Myocyte (in vitro differentiated cells): ENCODE results near the gene STAB1. TPM values are rescaled to one million over a fixed set of nuclear protein-coding genes. Genes with fewer than 3 reads are reported as not detected.

Experiments used
- DNase-seq: peaks from one replicate; pipeline ENCODE4 v3.0.0-alpha.2; 2012; ENCODE audit warnings: low read depth
- total RNA-seq: library from RNA; depleted of rRNA; stranded (reverse); fragments of >200 nt; gene quantifications from 2 replicates; pipeline ENCODE4 v1.2.3, GENCODE V29; 2014

The STAB1 gene
- total RNA-seq, 1 donor from 2014 or later: 0.59 TPM

- DNase-seq: no peak
Measured at GRCh38 chr3:52458031-52458760, 36.9 kb upstream of the STAB1 start.

GRCh38 chr3:52458770-52459545 is 36.2 kb upstream of the STAB1 start:
- no peak for DNase-seq

GRCh38 chr3:52461874-52462273 is 33.3 kb upstream of the STAB1 start:
- no peak for DNase-seq

DNA sequence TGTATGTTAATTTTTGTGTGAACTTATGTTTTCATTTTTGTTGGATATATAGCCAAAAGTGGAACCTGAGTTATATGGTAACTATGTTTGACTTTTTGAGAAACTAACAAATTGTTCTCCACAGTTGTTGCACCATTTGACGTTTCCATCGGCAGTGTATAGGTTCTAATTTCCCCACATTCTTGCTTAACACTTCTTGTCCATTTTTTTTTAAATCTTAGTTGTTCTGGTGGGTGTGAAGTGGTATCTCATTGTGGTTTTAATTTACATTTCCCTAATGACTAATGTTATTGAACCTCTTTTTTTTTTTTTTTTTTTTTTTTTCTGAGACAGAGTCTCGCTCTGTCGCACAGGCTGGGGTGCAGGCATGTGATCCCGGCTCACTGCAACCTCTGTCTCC is 31.7 kb upstream of the STAB1 start:
- no peak for DNase-seq

- DNase-seq: peak; percentile 55
Measured at GRCh38 chr3:52468336-52468735, 26.8 kb upstream of the STAB1 start.

GRCh38 chr3:52469001-52469400 is 26.1 kb upstream of the STAB1 start:
- DNase-seq: no peak

- DNase-seq: no peak
Measured at GRCh38 chr3:52470920-52471319, 24.2 kb upstream of the STAB1 start.

DNA sequence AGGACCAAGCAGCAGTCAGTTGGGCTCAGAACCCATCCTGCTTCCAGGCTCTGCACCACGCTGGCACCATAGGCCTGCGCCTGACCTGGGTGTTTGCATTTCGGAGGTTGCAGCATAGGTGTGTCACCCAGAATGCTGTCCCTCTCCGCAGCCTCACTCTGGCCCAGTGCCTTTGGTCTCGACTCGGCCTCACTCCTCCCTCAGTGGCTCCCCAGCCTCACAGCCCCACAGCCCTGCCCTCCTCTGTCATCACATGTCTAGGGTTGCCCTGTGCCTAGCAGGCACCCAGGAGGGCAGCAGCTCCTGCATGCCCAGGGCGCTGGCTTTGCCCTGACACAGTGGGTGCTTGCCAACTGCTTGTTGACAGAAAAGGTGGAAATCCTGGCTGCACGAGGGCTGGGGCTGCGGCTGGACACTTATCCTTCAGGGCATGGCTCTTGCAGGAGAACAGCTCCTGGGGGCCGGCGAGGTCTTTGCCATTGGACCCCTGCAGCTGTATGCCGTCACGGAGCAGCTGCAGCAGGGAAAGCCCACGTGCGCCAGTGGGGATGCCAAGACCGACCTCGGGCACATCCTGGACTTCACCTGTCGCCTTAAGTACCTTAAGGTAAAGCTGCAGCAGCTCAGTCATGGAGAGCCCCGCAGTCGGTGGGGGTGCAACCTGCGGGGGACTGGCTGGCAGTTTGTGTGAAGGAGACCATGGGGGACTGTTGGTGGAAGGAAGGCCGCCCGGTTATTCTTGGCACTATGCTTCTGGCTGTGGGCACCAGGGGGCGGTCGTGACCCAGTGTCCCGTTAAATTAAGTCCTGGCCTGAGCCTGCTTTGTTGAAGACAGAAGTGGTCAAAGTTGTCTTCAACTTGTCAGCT is 23.5 kb upstream of the STAB1 start:
- DNase-seq: peak; percentile 84

DNA sequence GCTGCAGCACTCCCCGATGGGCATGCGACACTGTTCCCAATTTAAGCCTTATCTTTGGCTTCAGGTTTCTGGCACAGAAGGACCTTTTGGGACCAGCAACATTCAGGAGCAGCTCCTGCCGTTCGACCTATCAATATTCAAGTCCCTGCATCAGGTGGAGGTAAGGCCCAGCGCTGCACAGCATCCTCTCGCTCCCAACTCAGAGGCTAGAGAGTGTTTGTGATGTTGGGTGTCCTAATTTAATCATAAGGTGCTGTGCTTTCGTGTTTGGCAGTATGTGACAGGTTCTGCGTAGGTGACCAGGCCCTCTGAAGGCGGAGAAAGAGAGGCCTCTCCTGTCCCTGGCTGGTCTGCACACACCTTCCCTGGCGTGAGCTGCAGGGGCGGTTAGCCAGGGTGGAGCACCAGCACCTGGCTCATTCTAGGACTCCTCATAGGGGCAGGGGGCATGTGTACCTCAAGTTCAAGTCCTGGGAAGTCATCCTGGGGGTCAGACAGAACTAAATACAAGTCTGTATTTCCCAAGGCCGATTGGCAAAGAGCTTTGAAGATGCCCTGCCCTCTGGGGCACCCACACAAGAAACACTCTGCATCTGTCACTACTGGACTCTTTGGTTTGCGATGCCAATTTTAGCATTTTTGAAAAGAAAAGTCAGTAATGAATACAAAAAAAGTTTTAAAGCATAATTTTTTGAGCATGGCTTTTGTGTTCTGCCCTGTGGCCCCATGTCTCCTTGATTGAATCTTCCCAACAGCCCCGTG is 22.7 kb upstream of the STAB1 start:
- DNase-seq: no peak

- peak; percentile 76 for DNase-seq
Measured at GRCh38 chr3:52473026-52473425, 22.1 kb upstream of the STAB1 start.

DNA sequence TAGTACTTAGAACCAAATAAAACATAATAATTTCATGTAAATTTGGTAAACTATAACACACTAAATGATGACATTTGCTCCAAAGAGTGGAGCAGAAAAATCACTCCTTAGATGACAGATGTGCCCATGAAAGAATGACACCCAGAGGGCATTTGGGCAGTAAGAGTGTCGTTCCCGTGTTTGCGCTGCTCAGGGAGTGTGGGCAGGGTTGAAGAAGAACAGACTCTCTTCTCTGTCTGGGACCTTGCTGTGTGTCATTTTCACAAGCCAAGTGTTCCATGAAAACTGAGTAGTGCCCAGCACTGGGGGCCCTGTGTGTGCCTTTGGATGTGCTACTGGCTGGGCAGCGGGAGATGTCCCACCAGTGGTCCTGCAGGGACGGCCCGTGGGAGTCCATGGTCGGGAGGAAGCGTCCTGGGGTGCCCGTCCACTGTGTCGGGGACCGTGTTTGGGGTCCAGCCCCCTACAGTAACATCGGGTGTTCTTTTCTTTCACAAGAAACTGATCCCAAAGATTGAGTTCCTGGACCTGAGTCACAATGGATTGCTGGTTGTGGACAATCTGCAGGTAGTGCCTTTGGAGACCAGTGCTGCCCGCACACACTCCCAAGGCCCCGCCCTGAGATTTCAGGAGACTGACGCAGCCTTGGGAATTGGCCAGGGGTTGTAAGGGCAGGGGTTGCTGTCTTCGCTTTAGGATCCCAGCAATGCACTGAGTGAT is 17.9 kb upstream of the STAB1 start:
- DNase-seq: no peak

DNA sequence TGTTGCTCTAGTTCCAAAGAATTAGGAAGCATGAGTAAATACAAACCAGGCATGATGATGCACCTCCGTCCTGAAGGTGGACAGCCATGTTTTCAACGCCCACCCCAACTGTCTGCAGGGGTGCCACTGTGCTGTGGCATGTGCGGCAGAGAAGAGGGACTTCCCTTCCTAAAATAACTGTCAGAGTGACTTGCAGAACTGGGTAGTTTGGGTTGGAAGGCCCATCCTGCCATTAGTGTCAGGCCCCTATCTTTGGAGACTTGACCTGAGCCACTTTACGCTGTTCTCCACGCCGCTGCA is 17.4 kb upstream of the STAB1 start:
- DNase-seq: no peak

- no peak for DNase-seq
Measured at GRCh38 chr3:52479037-52479876, 15.9 kb upstream of the STAB1 start.

DNA sequence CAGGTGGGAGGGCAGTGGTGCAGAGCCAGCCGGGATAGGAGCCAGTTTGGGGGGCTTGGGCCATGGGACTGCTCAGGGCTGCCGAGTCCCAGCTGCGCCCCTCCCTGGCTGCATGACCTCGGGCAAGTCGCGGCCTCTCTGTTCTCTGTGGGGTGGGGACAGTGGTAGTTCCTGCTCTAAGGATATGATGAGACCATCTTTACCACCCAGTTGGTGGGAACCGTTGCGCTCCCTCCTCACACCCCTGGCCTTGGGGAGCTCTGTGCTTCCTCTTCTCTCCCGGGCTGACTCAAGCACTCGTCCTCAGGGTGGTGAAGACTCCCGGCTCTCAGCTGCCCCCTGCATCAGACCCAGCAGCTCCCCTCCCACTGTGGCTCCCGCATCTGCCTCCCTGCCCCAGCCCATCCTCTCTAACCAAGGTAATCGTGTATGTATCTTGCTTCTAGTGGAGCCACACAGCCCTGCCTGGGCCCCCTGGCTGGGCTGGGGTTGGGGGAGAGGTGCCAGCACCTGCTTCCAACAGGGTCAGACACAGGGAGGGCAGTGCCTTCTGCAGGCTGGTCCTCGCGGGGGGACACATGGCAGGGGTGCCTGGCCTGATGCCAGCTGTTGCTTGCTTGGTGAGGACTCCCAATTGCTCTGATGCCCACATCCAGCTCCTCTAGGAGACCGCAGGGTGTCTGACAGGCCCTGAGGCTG is 15.1 kb upstream of the STAB1 start:
- DNase-seq: no peak

DNA sequence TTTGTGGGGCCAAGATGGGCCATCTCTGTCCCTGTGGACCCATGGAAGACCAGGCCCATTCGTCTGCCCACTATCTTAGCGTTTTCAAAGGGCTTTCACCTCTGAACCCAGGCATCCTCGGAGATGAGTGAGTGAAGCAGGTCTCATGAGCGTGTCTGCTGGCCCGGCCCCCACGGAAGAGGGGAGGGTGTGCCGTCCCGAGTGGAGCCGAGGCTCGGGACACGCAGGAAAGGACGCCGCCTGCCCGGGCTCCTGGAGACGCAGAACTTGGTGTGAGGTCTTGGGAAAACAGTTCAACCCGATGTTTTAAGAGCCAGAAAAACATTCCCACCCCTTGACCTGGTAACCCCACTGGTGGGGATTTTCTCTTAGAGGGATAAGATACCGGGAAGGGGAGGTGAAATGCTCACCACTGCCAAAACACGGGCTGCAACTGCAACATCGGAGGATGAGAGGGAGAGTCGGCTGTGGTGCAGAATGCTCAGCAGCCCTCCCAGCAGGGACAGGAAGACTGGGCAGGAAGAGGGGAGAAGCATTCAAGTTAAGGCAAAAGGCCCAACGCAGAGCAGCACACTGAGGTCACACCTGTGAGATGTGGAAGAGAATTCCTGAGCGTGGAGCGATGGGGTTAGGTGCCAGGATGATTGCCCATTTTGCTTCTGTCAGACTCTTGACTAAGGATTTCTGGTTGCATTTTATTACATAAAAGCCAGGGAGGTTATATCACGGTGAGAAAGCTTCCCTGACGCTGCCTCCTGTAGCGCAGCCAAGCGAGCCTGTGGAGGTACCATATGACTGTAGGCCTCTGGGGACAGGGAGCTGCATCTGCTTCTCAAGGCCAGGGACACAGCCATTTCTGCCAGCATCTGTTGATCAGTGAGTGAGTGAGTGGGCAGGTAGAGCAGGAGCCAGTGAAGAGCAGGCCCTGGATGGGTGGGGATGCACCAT is 14.1 kb upstream of the STAB1 start:
- DNase-seq: no peak

DNA sequence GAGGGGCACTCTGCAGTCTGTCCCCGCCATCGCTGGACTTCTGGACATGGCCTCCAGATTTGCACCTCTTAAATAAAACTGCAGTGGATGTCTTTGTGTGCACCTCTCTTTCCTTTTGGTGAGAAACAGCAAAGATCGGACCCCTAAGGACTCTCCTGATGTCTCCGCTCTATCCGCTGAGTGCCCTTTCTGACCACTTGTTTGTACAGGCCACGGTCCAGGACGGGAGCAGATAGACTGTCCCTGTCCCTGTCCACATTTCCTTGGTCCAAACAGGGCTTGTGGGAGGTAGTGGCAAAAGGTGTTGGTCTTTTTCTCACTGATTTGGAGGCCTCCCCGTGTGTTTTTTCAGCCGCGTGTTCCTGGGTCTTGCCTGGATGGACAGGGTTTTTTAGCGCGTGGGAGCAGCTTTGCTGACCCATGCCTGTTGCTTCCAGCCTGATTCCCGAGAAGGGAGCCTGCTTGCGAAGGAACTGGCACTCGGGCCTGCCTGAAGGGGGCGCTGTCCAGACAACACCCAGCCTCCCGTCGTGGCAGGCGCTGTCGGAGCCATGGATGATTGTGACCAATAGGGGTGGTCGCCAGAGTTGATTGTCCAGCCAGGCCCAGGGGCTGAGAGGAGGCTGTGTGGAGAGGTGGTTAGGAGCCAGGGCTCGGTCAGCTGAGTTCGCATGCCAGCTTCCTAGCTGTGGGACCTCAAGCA is 13.2 kb upstream of the STAB1 start:
- DNase-seq: no peak

DNA sequence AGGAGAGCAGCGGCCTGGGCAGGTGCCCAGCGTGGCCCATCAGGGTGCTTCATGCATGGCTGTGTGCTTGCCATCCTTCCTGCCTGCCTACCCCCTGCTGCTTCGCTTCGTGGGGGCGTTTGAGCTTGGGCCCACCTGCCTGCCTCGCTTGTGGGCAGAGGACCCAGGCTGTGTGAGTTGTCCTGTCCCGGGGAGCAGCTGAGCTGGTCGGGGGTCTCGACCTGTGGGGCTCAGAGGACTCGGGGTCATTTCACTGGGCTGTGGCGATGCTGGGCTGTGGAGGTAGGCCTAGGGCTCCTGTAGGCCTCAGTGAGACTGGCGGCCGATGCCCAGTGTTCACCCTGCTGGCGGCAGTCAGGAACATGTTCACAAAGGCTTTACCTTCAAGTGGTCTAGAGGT is 12.1 kb upstream of the STAB1 start:
- DNase-seq: no peak
